Panc1 (cell line): ENCODE data around the gene PTGFRN. TPM values are rescaled to one million over a fixed set of nuclear protein-coding genes. Genes with fewer than 3 reads are reported as not detected.

Experiments used
- ATAC-seq: fragments of 200-7000 bp; cut with Tn5 transposase; 2 replicates; pipeline ENCODE4 v1.9.1; 2020; ENCODE audit warnings: mild to moderate bottlenecking, moderate library complexity
- BruUV-seq: library from RNA; stranded (reverse); fragments of 400-500 nt; replicated peaks from 2 replicates; lab custom pipeline; 2021; lab: Mats Ljungman, UMichigan
- CTCF ChIA-PET: fragments of 300-600 bp; sonication (Branson Sonifier 250); formaldehyde crosslinking; loops from one replicate; lab custom pipeline; 2022; ENCODE audit warnings: antibody characterized with exemption; lab: Charles Lee
- POLR2A ChIA-PET: fragments of 300-600 bp; sonication (Branson Sonifier 250); formaldehyde crosslinking; loops from one replicate; lab custom pipeline; 2022; ENCODE audit warnings: antibody characterized with exemption; lab: Charles Lee
- DNase-seq: peaks from one replicate; pipeline ENCODE4 v3.0.0-alpha.2; 2010; ENCODE audit warnings: low read depth, low spot score
- H3K27ac ChIP-seq: 2 replicates; pipeline ENCODE4 v1.5.1; 2011; ENCODE audit warnings: mild to moderate bottlenecking, low read length, inconsistent platforms
- H3K27me3 ChIP-seq: fragments of 200-500 bp; sonication (Bioruptor generic); 2 replicates; pipeline ENCODE4 v1.6.0; 2014; ENCODE audit warnings: low read length, inconsistent platforms; ENCODE audit not compliant: control insufficient read depth, insufficient read depth
- H3K36me3 ChIP-seq: fragments of 200-500 bp; sonication (Bioruptor generic); 2 replicates; pipeline ENCODE4 v1.5.1; 2014; ENCODE audit warnings: inconsistent platforms, mild to moderate bottlenecking, low read length, moderate library complexity; ENCODE audit not compliant: control insufficient read depth, insufficient read depth
- H3K4me1 ChIP-seq: 2 replicates; pipeline ENCODE4 v1.5.1; 2011; ENCODE audit warnings: inconsistent platforms, mild to moderate bottlenecking, low read length, moderate library complexity; ENCODE audit not compliant: control insufficient read depth, insufficient read depth
- H3K4me3 ChIP-seq, 2 experiments: 2 replicates each; pipeline ENCODE4 v1.5.1; 2011 to 2012; ENCODE audit warnings: low read depth in 2 of 2, low read length in 2 of 2, mild to moderate bottlenecking in 2 of 2, inconsistent platforms in 1 of 2, moderate library complexity in 1 of 2
- H3K9me3 ChIP-seq: fragments of 200-500 bp; sonication (Bioruptor generic); 2 replicates; pipeline ENCODE4 v1.5.1; 2014; ENCODE audit warnings: low read depth, mild to moderate bottlenecking, inconsistent platforms, low read length, moderate library complexity; ENCODE audit not compliant: control insufficient read depth, insufficient read depth
- CTCF ChIP-seq: fragments of 450-650 bp; IDR thresholded peaks from 2 replicates; pipeline ENCODE4 v1.5.1; 2017; ENCODE audit warnings: mild to moderate bottlenecking
- POLR2AphosphoS5 ChIP-seq: IDR thresholded peaks from 2 replicates; pipeline ENCODE4 v1.6.1; 2012; ENCODE audit warnings: mild to moderate bottlenecking, low read depth, low read length, moderate library complexity
- REST ChIP-seq, 2 experiments: IDR thresholded peaks; 2 replicates each; pipeline ENCODE4 v1.6.1; 2011 to 2012; ENCODE audit warnings: low read depth in 2 of 2, control low read depth in 1 of 2, low read length in 1 of 2, mild to moderate bottlenecking in 1 of 2, moderate library complexity in 1 of 2; ENCODE audit not compliant: insufficient read depth in 1 of 2
- SIN3A ChIP-seq: IDR thresholded peaks from 2 replicates; pipeline ENCODE4 v1.6.1; 2012; ENCODE audit warnings: low read depth, mild to moderate bottlenecking, low read length, moderate library complexity, borderline replicate concordance; ENCODE audit not compliant: insufficient read depth
- TCF7L2 ChIP-seq: IDR thresholded peaks from 2 replicates; pipeline ENCODE4 v1.6.1; 2011; ENCODE audit warnings: mild to moderate bottlenecking, low read depth, low read length, inconsistent platforms
- in situ Hi-C: cut with HindIII; loops from 2 replicates; pipeline ENCODE4 v1.10.0; 2016; ENCODE audit warnings: low sequenced_read_pairs, low pct_unique_long_range_greater_than_20kb
- intact Hi-C: fragments of 100-400 bp; cut with micrococcal nuclease; formaldehyde crosslinking; loops from one replicate; pipeline ENCODE4 v1.10.0; 2022; ENCODE audit not compliant: unreplicated experiment
- total RNA-seq: library from RNA; stranded (reverse); gene quantifications from one replicate; pipeline ENCODE4 v1.2.1, GENCODE V29; 2021; ENCODE audit not compliant: unreplicated experiment

Gene PTGFRN
- total RNA-seq, 1 experiment from 2014 or later: 5.2 TPM

- Histone ChIP-seq H3K4me3 (no peak overlapping the region), H3K9me3 (no peaks in the 10 kb centered on the region), H3K27ac (no peak overlapping the region), H3K36me3 (no peaks in the 10 kb centered on the region), H3K4me1 (no peaks in the 10 kb centered on the region), H3K27me3 (no peaks in the 10 kb centered on the region)
- POLR2A ChIA-PET: no interaction called here
- intact Hi-C loops (no loop called here), in situ Hi-C loops (no loop called here)
- no peak for TF ChIP-seq SIN3A
- no peak for TF ChIP-seq REST (IDR thresholded peaks at IDR 0.05; ENCODE audit: insufficient read depth in 1 of 2, low read depth in 2 of 2, low read length in 1 of 2)
- TF ChIP-seq TCF7L2: no peak
- TF ChIP-seq CTCF: no peak
- no peak for TF ChIP-seq POLR2AphosphoS5
- CTCF ChIA-PET: no interaction called here
- no peak for ATAC-seq
- no TSS peak for BruUV-seq
- DNase-seq: no peak
Observed at GRCh38 chr1:116933606-116934515, 24.1 kb downstream of the PTGFRN start.

- in situ Hi-C loops: no loop called here
- H3K4me3 ChIP-seq: no peak overlapping the region
- H3K27me3 ChIP-seq: no peaks in the 10 kb centered on the region
- ATAC-seq (no peak), DNase-seq (no peak)
- CTCF ChIA-PET: no interaction called here
- H3K4me1 ChIP-seq: no peaks in the 10 kb centered on the region
- no peaks in the 10 kb centered on the region for H3K9me3 ChIP-seq
- no peak overlapping the region for H3K27ac ChIP-seq
- no TSS peak for BruUV-seq
- POLR2A ChIA-PET: no interaction called here
- peak; percentile 12; the same call in 1 of the 2 replicates for TF ChIP-seq CTCF
- TF ChIP-seq REST (IDR thresholded peaks at IDR 0.05; ENCODE audit: insufficient read depth in 1 of 2, low read depth in 2 of 2, low read length in 1 of 2): no peak
- no peaks in the 10 kb centered on the region for H3K36me3 ChIP-seq
- intact Hi-C loops: no loop called here
Observed at GRCh38 chr1:116934586-116935207, 25.0 kb downstream of the PTGFRN start.
